NCI-H774 (cell line): ENCODE results near the gene SRL.
"Not testable (repeated sequence)": the region's sequence is repeated elsewhere in the genome, so short reads cannot be mapped to it uniquely, and the experiment has no call there.

ENCODE experiments used
- DNase-seq: peaks from one replicate; lab custom pipeline; 2025; lab: John Stamatoyannopoulos, UW

The SRL gene

GRCh38 chr16:4160658-4161430 lies 81.0 kb downstream of the SRL start:
- no peak for DNase-seq

GRCh38 chr16:4159726-4160125 lies 82.2 kb downstream of the SRL start:
- no peak for DNase-seq

- DNase-seq, result no peak
These were observed 83.5 kb downstream of the SRL start for GRCh38 chr16:4158143-4159093.

- DNase-seq, result no peak
These were observed 84.5 kb downstream of the SRL start for GRCh38 chr16:4157376-4157825.

- DNase-seq, result not testable (repeated sequence)
These were observed 85.4 kb downstream of the SRL start for GRCh38 chr16:4156503-4156902.

GRCh38 chr16:4153364-4153763 lies 88.5 kb downstream of the SRL start:
- DNase-seq, result not testable (repeated sequence)

- DNase-seq, result no peak
These were observed 89.6 kb downstream of the SRL start for GRCh38 chr16:4152267-4152666.

GRCh38 chr16:4147236-4147635 lies 94.6 kb downstream of the SRL start:
- no peak for DNase-seq

- no peak for DNase-seq
These were observed 99.6 kb downstream of the SRL start for GRCh38 chr16:4142268-4142667.

GRCh38 chr16:4141604-4142003 lies 100.3 kb downstream of the SRL start:
- DNase-seq, result no peak

GRCh38 chr16:4140652-4141051 lies 101.2 kb downstream of the SRL start:
- DNase-seq, result no peak

- no peak for DNase-seq
These were observed 101.9 kb downstream of the SRL start for GRCh38 chr16:4139968-4140367.
